ENCODE measurements around the gene INO80B. TPM values are rescaled to one million over a fixed set of nuclear protein-coding genes. Genes with fewer than 3 reads are reported as not detected.

Gene INO80B
- total RNA-seq, 2 experiments from 2014 or later = 41.3 to 41.8 TPM

DNA sequence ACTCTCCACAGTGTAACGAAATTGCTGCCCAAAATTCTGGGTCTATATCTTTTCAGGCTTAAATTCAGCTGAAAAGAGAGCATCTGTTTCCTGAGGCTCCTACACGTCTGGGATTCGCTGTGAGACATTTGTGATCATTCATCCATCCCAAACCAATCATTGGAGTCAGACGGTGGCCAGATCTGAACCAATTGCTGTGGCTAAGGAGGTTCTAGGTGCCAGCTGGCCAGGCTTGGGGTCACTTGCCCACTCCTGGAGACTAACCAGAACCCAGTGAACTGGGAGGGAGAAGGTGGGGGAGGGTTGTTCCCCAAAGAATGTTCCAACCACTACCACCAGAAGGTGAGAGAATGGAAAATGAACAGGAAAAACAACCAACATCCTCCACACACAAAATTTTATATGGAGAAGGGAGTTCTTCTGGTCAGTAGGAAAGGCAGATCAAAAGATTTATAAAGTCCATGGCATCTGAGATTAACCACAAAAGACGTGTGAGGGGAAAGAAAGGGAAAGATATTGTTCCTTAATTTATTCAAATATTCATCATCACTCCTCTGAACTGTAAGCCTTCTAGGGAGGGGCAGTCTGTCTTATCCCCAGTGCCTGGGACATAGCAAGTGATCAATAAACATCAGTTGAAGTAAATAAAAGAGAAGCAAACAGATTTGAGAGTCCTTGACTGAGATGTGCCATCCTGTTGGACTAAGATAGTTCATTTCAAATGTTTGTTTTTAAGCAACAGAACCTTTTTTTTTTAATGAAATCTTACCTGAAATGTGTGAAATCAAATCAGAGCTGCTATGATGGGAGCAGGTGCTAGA, 10.2 kb upstream of the INO80B start:
- peaks cover 31 to 36% of the 10 kb centered on the region in 2 experiments for H3K27me3 ChIP-seq (ENCODE audit: control insufficient read depth in 1 of 2, insufficient read depth in 2 of 2, low read length in 2 of 2)
- ATAC-seq (ENCODE audit: poor library complexity) = no peak
- intact Hi-C loops (cut with DNase I, micrococcal nuclease) = no loop called here

DNA sequence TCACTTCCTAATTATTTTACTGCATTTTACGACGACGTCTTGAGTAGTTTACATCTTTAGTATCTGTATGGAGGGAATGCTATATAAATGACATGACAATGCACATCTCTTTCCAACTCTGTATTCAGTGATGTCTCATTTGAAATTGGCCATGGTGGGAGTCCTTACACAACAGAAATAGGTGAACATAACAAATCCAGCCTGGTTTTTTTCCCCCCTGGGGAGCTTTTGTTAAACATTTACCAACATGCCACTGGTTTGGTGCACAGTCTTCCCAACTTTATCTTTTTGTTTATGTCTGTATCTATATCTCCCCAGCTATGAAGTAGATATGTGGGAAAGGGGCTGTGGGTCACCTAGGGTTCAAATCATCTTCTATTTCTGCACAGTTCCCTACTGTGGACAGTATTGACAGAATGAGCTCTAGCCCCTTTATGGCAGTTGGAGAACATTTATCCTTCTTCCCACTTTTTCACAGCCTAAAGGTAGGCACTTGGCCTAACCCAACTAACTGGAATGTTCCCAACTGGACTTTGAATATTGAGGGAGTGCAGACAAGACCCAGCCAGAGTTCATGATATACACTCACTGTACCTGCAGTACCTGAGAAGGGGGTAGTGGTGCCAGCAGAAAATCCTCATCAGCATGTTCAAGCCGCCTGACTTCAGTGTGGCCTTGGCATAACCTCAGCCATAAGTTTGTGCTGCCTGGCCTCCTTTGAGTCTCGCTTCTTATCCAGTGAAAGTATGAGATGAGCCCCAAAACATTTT, 7.5 kb upstream of the INO80B start:
- TF ChIP-seq, protein P1, sequence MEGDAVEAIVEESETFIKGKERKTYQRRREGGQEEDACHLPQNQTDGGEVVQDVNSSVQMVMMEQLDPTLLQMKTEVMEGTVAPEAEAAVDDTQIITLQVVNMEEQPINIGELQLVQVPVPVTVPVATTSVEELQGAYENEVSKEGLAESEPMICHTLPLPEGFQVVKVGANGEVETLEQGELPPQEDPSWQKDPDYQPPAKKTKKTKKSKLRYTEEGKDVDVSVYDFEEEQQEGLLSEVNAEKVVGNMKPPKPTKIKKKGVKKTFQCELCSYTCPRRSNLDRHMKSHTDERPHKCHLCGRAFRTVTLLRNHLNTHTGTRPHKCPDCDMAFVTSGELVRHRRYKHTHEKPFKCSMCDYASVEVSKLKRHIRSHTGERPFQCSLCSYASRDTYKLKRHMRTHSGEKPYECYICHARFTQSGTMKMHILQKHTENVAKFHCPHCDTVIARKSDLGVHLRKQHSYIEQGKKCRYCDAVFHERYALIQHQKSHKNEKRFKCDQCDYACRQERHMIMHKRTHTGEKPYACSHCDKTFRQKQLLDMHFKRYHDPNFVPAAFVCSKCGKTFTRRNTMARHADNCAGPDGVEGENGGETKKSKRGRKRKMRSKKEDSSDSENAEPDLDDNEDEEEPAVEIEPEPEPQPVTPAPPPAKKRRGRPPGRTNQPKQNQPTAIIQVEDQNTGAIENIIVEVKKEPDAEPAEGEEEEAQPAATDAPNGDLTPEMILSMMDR (IDR thresholded peaks at IDR 0.05) = no peak
- Mint-ChIP-seq H3K4me3 (no peak overlapping the region), H3K36me3 (ENCODE audit: low read depth) (no peaks in the 10 kb centered on the region), H3K9me3 (no peaks in the 10 kb centered on the region), H3K27me3 (peaks cover 21% of the 10 kb centered on the region), H3K27ac (no peak overlapping the region), H3K4me1 (ENCODE audit: low read depth) (peaks cover 3% of the 10 kb centered on the region)
- no peak overlapping the region for H3K27ac ChIP-seq (ENCODE audit: low read depth in 1 of 2, low read length in 2 of 2)
- ATAC-seq (ENCODE audit: poor library complexity) (no peak), DNase-seq (no peak)
- intact Hi-C loops (cut with DNase I, micrococcal nuclease) = no loop called here
- ChIA-PET CTCF (no interaction called here), POLR2A (no interaction called here)
- peaks cover 4 to 12% of the 10 kb centered on the region in 2 experiments for H3K27me3 ChIP-seq (ENCODE audit: control insufficient read depth in 1 of 2, insufficient read depth in 2 of 2, low read length in 2 of 2)
- H3K36me3 ChIP-seq (ENCODE audit: insufficient read depth, low read length) = no peaks in the 10 kb centered on the region
- H3K4me1 ChIP-seq (ENCODE audit: insufficient read depth, low read length) = peaks cover 7% of the 10 kb centered on the region
- no peak overlapping the region for H3K4me3 ChIP-seq (ENCODE audit: low read length)
- peaks cover 0 to 2% of the 10 kb centered on the region in 2 experiments for H3K9me3 ChIP-seq (ENCODE audit: control insufficient read depth in 1 of 2, insufficient read depth in 1 of 2, low read length in 2 of 2)

More for the DNA sequence above, 10.2 kb upstream of the INO80B start:
- Histone ChIP-seq H3K9me3 (ENCODE audit: control insufficient read depth in 1 of 2, insufficient read depth in 1 of 2, low read length in 2 of 2) (peaks cover 0 to 26% of the 10 kb centered on the region in 2 experiments), H3K4me3 (ENCODE audit: low read length) (no peak overlapping the region), H3K36me3 (ENCODE audit: insufficient read depth, low read length) (no peaks in the 10 kb centered on the region), H3K4me1 (ENCODE audit: insufficient read depth, low read length) (peaks cover 27% of the 10 kb centered on the region), H3K27ac (ENCODE audit: low read depth in 1 of 2, low read length in 2 of 2) (no peak overlapping the region)
- Mint-ChIP-seq H3K27ac (no peak overlapping the region), H3K4me3 (no peak overlapping the region), H3K4me1 (ENCODE audit: low read depth) (peaks cover 8% of the 10 kb centered on the region), H3K36me3 (ENCODE audit: low read depth) (no peaks in the 10 kb centered on the region), H3K9me3 (no peaks in the 10 kb centered on the region), H3K27me3 (peaks cover 37% of the 10 kb centered on the region)
- DNase-seq = no peak
- CTCF ChIA-PET = interaction anchor here (0.6 kb wide), 1 partner anchor 19 kb away, joined by 3 read pairs; no protein-coding TSS in a partner anchor
- TF ChIP-seq, protein P1 (IDR thresholded peaks at IDR 0.05) = no peak
- POLR2A ChIA-PET = no interaction called here

DNA sequence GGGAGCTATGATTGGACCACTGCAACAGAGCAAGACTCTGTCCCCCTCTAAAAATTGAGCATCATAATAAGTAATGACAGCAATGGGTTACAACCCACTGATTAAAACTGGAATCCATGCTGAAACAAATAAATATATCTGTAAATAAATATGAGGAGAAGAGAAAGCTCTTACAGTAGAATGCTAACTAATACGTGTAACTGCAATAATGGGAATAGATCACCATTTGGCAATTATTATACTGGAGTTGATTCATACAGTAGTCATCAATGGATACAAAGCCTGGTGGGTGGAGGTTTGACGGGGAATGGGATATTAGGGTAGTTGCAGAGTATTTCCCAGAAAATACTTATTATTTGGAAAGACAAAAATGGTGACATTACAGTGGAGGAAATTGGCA, 6.1 kb upstream of the INO80B start:
- no peak overlapping the region for H3K4me3 Mint-ChIP-seq
- no peaks in the 10 kb centered on the region for H3K9me3 Mint-ChIP-seq
- peaks cover 13% of the 10 kb centered on the region for H3K4me1 Mint-ChIP-seq (ENCODE audit: low read depth)
- TF ChIP-seq, protein P1 (IDR thresholded peaks at IDR 0.05) = no peak
- H3K27ac Mint-ChIP-seq = no peak overlapping the region
- Histone ChIP-seq H3K9me3 (ENCODE audit: control insufficient read depth in 1 of 2, insufficient read depth in 1 of 2, low read length in 2 of 2) (no peaks in the 10 kb centered on the region), H3K36me3 (ENCODE audit: insufficient read depth, low read length) (no peaks in the 10 kb centered on the region), H3K27me3 (ENCODE audit: control insufficient read depth in 1 of 2, insufficient read depth in 2 of 2, low read length in 2 of 2) (peaks cover 0 to 7% of the 10 kb centered on the region in 2 experiments), H3K4me1 (ENCODE audit: insufficient read depth, low read length) (peaks cover 13% of the 10 kb centered on the region), H3K4me3 (ENCODE audit: low read length) (no peak overlapping the region), H3K27ac (ENCODE audit: low read depth in 1 of 2, low read length in 2 of 2) (no peak overlapping the region)
- intact Hi-C loops (cut with DNase I, micrococcal nuclease) = no loop called here
- H3K27me3 Mint-ChIP-seq = peaks cover 15% of the 10 kb centered on the region
- DNase-seq = no peak
- ChIA-PET POLR2A (no interaction called here), CTCF (no interaction called here)
- ATAC-seq (ENCODE audit: poor library complexity) = no peak
- H3K36me3 Mint-ChIP-seq (ENCODE audit: low read depth) = no peaks in the 10 kb centered on the region

All from CD4-positive, alpha-beta T cell (primary cell).